BLaER1 (cell line): ENCODE data around the gene DPPA2.

Source experiments
- H3K27ac ChIP-seq: shearing (Covaris generic); formaldehyde crosslinking; 2 replicates; pipeline ENCODE4 v1.8.1; 2022
- H3K27me3 ChIP-seq: shearing (Covaris generic); formaldehyde crosslinking; 2 replicates; pipeline ENCODE4 v1.8.1; 2022
- H3K36me3 ChIP-seq: shearing (Covaris generic); formaldehyde crosslinking; 2 replicates; pipeline ENCODE4 v1.8.1; 2022
- H3K4me1 ChIP-seq: shearing (Covaris generic); formaldehyde crosslinking; 2 replicates; pipeline ENCODE4 v1.8.1; 2022
- H3K4me2 ChIP-seq: shearing (Covaris generic); formaldehyde crosslinking; 2 replicates; pipeline ENCODE4 v1.8.1; 2022
- H3K4me3 ChIP-seq: shearing (Covaris generic); formaldehyde crosslinking; 2 replicates; pipeline ENCODE4 v1.8.1; 2022
- H3K9ac ChIP-seq: shearing (Covaris generic); formaldehyde crosslinking; 2 replicates; pipeline ENCODE4 v1.8.1; 2022
- H3K9me3 ChIP-seq: shearing (Covaris generic); formaldehyde crosslinking; 2 replicates; pipeline ENCODE4 v1.8.1; 2022
- H4K20me1 ChIP-seq: shearing (Covaris generic); formaldehyde crosslinking; 2 replicates; pipeline ENCODE4 v1.8.1; 2022
- Cebpa-rat ChIP-seq: shearing (Covaris generic); IDR thresholded peaks from 2 replicates; pipeline ENCODE4 v1.8.1; 2022

The DPPA2 gene

GRCh38 chr3:109346770-109347295, 30.5 kb upstream of the DPPA2 start:
- no peaks in the 10 kb centered on the region for H3K27me3 ChIP-seq
- H3K4me1 ChIP-seq: no peaks in the 10 kb centered on the region
- no peaks in the 10 kb centered on the region for H3K9me3 ChIP-seq
- no peak overlapping the region for H3K9ac ChIP-seq
- TF ChIP-seq Cebpa-rat: no peak
- H3K36me3 ChIP-seq: no peaks in the 10 kb centered on the region
- H3K4me2 ChIP-seq: no peak overlapping the region
- no peaks in the 10 kb centered on the region for H4K20me1 ChIP-seq
- H3K27ac ChIP-seq: no peak overlapping the region
- H3K4me3 ChIP-seq: no peak overlapping the region

- Histone ChIP-seq H3K4me1 (no peaks in the 10 kb centered on the region), H3K36me3 (no peaks in the 10 kb centered on the region), H4K20me1 (no peaks in the 10 kb centered on the region), H3K4me3 (no peak overlapping the region), H3K27ac (no peak overlapping the region), H3K4me2 (no peak overlapping the region), H3K9ac (no peak overlapping the region), H3K9me3 (no peaks in the 10 kb centered on the region), H3K27me3 (no peaks in the 10 kb centered on the region)
- TF ChIP-seq Cebpa-rat: no peak
These were observed 29.8 kb upstream of the DPPA2 start for GRCh38 chr3:109346099-109346498.

- Histone ChIP-seq H4K20me1 (no peaks in the 10 kb centered on the region), H3K4me1 (no peaks in the 10 kb centered on the region), H3K36me3 (no peaks in the 10 kb centered on the region), H3K9ac (no peak overlapping the region), H3K4me3 (no peak overlapping the region), H3K9me3 (no peaks in the 10 kb centered on the region), H3K27me3 (no peaks in the 10 kb centered on the region), H3K27ac (no peak overlapping the region), H3K4me2 (no peak overlapping the region)
- no peak for TF ChIP-seq Cebpa-rat
These were observed 23.7 kb upstream of the DPPA2 start for GRCh38 chr3:109339714-109340648.

- Histone ChIP-seq H3K4me2 (no peak overlapping the region), H4K20me1 (no peaks in the 10 kb centered on the region), H3K9ac (no peak overlapping the region), H3K4me1 (no peaks in the 10 kb centered on the region), H3K9me3 (no peaks in the 10 kb centered on the region), H3K27ac (no peak overlapping the region), H3K36me3 (no peaks in the 10 kb centered on the region), H3K4me3 (no peak overlapping the region), H3K27me3 (no peaks in the 10 kb centered on the region)
- no peak for TF ChIP-seq Cebpa-rat
These were observed 22.9 kb upstream of the DPPA2 start for GRCh38 chr3:109339197-109339596.

DNA sequence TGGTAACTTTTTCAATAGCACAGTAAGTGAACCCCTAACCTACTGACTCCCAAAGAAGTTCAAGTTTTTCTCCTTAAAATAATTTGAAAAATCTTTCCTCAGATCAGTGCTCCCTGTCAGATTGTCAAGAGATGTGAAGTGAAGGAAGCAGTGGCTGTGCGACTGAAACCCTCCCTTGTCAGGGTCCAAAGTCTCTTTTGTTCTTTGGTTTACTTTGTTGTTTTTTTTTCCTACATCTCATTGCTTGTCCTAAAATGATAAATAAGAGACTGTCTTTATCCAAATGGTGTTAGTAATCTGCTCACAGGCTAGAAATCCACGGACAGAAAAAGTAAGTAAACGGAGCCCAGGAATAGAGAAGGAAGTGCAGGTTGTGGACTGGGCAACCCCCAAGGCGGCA, 22.0 kb upstream of the DPPA2 start:
- no peak for TF ChIP-seq Cebpa-rat
- H3K4me3 ChIP-seq: no peak overlapping the region
- H3K36me3 ChIP-seq: no peaks in the 10 kb centered on the region
- H3K27ac ChIP-seq: no peak overlapping the region
- no peak overlapping the region for H3K9ac ChIP-seq
- no peaks in the 10 kb centered on the region for H4K20me1 ChIP-seq
- no peak overlapping the region for H3K4me2 ChIP-seq
- no peaks in the 10 kb centered on the region for H3K4me1 ChIP-seq
- no peaks in the 10 kb centered on the region for H3K9me3 ChIP-seq
- H3K27me3 ChIP-seq: no peaks in the 10 kb centered on the region

- Histone ChIP-seq H3K4me2 (no peak within 1 kb of the TSS), H3K36me3 (no peaks in the 10 kb centered on the region), H3K27ac (no peak within 1 kb of the TSS), H3K4me3 (no peak within 1 kb of the TSS), H3K9ac (no peak within 1 kb of the TSS), H3K4me1 (no peaks in the 10 kb centered on the region), H4K20me1 (no peaks in the 10 kb centered on the region), H3K9me3 (no peaks in the 10 kb centered on the region), H3K27me3 (no peaks in the 10 kb centered on the region)
- no peak for TF ChIP-seq Cebpa-rat
These were observed 21.1 kb upstream of the DPPA2 start, which contains the start of gene DPPA4 for GRCh38 chr3:109337393-109337792. Gene DPPA4, minus strand, starts transcription at chr3:109337546. Its CDS starts 29 bp downstream, at chr3:109337517.

DNA sequence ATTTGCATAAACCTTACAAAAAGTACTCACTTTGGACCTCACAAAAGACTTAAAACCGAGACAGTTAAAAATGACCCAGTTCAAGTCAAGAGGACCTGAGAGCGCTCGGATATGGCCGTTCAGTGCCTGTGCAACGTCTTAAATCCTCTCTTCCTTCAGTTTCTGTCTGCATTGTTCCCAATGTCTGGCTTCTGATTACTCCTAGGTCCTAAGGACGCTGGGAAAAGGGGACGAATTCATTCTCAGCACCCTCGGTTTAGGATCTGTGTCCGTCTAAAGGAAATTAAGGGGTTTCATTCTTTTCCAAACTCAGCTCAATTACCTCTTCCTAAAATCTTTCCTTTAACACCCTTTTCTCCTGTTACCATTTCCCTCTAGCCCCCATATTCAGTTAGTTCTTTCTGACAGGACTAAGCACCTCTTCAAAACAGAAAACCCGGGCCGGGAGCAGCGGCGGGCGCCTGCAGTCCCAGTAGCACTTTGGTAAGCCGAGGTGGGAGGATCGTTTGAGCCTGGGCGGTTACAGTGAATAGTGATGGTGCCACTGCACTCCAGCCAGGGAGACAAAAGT, 20.1 kb upstream of the DPPA2 start:
- Histone ChIP-seq H3K4me1 (no peaks in the 10 kb centered on the region), H3K4me2 (no peak overlapping the region), H3K27me3 (no peaks in the 10 kb centered on the region), H3K4me3 (no peak overlapping the region), H3K9ac (no peak overlapping the region), H3K9me3 (no peaks in the 10 kb centered on the region), H3K36me3 (no peaks in the 10 kb centered on the region), H4K20me1 (no peaks in the 10 kb centered on the region), H3K27ac (no peak overlapping the region)
- no peak for TF ChIP-seq Cebpa-rat

GRCh38 chr3:109334572-109334971, 18.3 kb upstream of the DPPA2 start:
- no peaks in the 10 kb centered on the region for H3K36me3 ChIP-seq
- no peaks in the 10 kb centered on the region for H4K20me1 ChIP-seq
- no peak overlapping the region for H3K9ac ChIP-seq
- no peak for TF ChIP-seq Cebpa-rat
- H3K27me3 ChIP-seq: no peaks in the 10 kb centered on the region
- H3K4me1 ChIP-seq: no peaks in the 10 kb centered on the region
- H3K4me3 ChIP-seq: no peak overlapping the region
- H3K27ac ChIP-seq: no peak overlapping the region
- no peak overlapping the region for H3K4me2 ChIP-seq
- no peaks in the 10 kb centered on the region for H3K9me3 ChIP-seq

DNA sequence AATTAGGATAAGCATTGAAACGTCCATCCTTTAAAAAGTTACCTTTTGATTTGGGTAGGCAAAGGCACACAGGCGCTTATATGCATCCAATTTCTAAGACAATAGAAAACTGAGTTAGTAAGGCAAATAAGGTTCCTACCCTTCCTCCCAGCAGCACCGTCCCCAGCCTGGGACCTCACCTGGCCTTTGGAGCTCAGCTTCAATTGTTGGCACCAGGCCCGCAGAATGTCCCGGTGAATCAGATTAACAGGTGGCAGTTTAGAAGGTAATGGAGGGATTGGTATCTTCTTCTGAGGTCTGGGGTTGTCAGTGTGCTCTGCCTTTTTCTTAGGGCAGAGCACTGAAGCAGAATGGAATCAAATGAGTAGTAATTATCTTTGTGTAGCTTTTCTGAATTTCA, 15.4 kb upstream of the DPPA2 start:
- no peak for TF ChIP-seq Cebpa-rat
- no peaks in the 10 kb centered on the region for H3K4me1 ChIP-seq
- no peaks in the 10 kb centered on the region for H3K9me3 ChIP-seq
- H3K27ac ChIP-seq: no peak overlapping the region
- H3K27me3 ChIP-seq: no peaks in the 10 kb centered on the region
- H3K36me3 ChIP-seq: no peaks in the 10 kb centered on the region
- no peaks in the 10 kb centered on the region for H4K20me1 ChIP-seq
- no peak overlapping the region for H3K9ac ChIP-seq
- no peak overlapping the region for H3K4me3 ChIP-seq
- no peak overlapping the region for H3K4me2 ChIP-seq

DNA sequence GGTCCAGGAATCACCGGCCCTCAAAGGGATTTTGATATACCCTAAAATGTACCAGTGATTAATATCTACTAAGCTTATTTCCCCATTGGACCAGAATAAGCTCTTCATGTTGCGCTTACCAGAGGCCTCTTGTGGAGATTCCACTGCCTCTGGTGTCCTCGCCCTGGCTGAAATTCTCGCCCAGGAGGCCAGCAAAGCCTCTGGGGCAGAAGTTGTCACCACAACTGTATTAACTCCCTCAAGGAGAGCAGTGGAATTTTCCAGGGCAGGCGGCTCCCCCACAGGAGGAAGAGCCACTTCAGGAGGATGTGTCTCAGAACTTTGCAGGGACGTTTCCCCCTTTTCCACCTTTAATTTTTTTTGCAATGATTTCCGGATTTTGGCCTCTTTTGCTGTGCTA, 14.1 kb upstream of the DPPA2 start:
- Histone ChIP-seq H3K27me3 (no peaks in the 10 kb centered on the region), H3K4me3 (no peak overlapping the region), H3K27ac (no peak overlapping the region), H3K4me2 (no peak overlapping the region), H3K4me1 (no peaks in the 10 kb centered on the region), H4K20me1 (no peaks in the 10 kb centered on the region), H3K36me3 (no peaks in the 10 kb centered on the region), H3K9me3 (no peaks in the 10 kb centered on the region), H3K9ac (no peak overlapping the region)
- TF ChIP-seq Cebpa-rat: no peak
